CD4-positive, alpha-beta T cell treated with Interleukin-15 for 4 hours (primary cell): ENCODE measurements around the gene FKBP8.
"Not testable (repeated sequence)": the region's sequence is repeated elsewhere in the genome, so short reads cannot be mapped to it uniquely, and the experiment has no call there.

ENCODE experiments used
- DNase-seq: peaks from one replicate; pipeline ENCODE4 v3.0.0-alpha.2; 2020; ENCODE audit warnings: low spot score

FKBP8 gene

DNA sequence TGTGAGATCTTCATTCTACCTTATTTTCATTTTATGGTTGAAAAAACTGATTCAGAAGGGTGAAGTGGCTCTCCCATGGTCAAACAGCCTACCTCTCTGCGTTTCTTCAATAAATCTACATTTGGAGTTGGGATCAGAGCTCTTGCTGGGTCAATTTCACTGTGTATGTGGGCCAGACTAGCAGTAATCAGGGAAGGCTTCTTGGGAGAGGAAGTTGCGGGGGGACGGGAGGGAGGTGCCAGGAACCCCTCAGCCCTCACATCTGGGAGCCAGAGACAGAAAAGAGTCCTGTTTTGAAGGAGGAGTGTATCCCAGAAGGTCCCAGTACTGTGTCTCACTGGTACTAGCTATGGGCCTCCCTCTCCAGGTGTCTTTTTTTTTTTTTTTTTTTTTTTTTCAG lies 15.2 kb upstream of the FKBP8 start:
- no peak for DNase-seq

DNA sequence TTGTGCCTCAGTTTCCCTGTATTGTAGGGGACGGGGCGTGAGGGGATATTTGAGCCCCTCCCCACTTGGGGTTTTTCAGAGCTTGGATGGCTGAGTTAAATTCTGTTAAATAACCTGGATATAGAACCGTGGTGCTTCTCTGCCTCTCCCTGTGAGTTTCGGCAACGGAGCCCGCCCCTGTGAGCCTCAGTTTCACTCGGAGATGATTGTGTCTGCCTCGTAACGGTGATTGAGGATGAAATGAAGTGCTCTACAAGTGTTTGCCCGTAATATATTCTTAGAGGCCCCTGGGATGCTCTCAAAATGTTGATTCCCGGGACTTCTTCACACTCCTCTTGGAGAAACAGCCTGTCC lies 14.8 kb upstream of the FKBP8 start:
- no peak for DNase-seq

DNA sequence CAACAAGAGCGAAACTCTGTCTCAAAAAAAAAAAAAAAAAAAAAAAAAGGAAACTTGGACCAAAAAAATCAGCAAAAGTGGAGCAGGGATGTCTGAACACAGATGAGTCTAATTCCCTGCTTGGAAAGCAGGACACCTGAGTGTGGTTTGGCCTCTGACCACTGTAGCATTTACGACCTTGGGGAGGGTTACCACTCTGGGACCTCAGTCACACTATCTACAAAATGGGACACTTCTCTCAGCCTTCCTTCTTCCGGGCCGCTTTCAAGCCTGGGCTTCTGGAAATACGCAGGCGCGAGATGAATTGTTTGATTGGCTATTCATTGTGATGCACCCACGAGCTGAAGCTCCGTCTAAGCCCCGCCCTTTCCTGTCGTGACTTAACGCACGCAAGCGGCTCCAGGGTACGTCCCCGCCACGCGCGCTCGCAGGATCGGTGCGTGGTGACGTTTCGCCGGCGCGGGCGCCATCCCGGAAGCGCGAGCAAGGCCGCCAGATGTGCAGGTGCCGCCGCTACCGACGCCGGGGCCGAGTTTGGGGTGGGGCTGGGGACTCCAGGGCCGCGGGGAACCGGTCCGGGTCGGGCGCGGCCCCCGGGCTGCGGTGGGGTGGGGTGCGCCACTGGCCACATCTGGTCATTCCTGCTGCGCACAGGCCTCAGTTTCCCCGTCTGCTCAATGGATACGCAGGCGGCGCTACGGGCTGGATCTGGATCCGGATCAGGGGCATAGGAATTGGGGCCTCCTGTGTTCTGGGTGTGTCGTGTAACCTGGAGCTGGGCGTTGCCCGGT lies 14.2 kb upstream of the FKBP8 start, which contains the start of gene KXD1:
Gene KXD1, plus strand, starts transcription at position 460 of the 791 bp plus-strand sequence. CDS start 4,187 bp downstream, outside the sequence.
- DNase-seq, result peak; percentile 99

DNA sequence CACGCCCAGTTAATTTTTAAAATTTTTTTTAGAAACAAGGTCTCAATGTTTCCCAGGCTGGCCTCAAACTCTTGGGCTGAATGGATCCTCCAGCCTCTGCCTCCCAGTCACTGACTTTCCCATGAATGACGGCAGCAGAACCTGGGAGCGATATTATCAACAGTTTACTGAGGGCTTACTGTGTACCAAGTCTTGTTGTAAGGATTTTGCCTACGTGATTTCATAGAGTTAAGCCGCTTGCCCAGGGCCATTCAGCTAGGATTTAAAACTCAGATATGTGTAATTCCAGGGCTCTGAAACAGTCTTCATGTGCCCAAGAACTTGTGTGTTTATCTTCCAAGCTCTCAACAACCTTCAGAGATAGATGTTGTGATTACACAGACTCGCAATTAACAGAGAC lies 8.3 kb upstream of the FKBP8 start:
- no peak for DNase-seq

DNA sequence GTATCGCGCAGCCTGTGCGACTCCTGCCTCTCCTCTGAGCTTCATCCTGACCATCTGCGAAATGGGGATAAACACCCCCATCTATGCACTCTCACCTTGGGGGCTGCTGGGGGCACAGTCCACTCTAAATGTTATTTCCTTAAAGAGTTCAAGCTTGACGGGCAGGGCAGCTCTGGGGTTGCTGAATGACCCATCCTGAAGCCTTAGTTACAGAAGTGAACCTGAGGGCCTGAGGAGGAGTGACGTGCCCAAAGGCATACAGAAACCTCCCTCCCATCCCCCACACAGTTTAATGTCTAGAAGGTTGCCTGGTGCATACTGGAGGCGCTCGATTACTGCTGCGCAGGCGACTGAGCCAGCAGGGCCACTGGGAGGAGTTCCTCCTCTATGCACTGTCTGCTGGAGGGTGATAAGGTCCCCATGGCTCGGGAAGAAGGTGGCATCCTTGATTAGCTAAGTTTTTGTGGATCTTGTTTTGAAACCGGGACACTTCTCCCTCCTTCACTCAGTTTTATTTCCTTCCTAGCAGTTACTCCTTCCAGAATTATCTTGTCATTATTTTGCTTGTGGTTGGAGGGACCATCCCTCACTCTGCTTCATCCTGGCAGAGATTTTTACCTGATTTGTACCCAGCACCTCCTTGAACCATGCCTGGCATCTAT lies 572 bp upstream of the FKBP8 start:
- peak; percentile 87 for DNase-seq

DNA sequence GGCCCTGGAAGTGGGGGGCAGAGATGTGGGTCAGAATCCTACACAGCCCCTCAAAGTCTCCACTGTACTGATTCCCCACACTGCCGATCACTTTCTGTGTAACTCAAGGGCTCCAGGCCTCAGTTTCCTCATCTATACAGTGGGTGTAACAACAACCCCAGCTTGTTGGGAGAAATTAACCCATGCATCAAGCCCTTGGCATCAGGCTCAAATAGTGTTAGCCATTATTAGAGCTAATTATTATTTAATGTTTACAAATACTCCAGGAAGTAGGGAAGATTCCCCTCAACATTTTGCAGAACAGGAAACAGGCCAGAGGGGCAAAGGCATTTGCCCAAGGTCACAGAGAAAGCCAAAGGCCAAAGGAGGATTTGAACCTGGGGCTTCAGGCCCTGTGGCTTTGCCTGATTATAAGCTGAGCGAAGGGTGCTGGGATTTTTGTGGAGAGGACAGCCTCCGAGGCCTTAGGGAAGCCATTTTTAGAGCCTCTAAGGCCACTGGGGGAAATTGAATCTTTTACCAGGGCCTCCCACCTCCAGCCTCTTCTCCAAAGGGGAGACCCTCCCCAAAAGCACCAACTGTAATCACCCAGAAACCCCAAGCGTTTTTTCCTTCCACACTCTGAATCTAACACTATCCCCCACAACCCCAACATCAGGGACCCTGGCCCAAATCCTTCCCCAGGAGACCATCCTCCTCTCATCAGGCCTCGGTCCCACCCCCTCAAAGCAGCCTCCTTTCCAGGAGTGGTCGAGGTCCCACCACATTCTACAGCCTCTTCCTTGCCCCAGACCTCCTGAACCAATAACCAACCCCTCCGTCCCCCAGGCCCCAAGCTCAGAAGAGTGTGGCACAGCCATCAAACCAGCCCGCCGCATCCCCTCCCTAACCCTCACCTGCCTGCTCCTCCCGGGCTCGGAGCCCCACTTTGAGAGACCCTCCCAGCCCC lies 1.1 kb downstream of the FKBP8 start:
- no peak for DNase-seq

DNA sequence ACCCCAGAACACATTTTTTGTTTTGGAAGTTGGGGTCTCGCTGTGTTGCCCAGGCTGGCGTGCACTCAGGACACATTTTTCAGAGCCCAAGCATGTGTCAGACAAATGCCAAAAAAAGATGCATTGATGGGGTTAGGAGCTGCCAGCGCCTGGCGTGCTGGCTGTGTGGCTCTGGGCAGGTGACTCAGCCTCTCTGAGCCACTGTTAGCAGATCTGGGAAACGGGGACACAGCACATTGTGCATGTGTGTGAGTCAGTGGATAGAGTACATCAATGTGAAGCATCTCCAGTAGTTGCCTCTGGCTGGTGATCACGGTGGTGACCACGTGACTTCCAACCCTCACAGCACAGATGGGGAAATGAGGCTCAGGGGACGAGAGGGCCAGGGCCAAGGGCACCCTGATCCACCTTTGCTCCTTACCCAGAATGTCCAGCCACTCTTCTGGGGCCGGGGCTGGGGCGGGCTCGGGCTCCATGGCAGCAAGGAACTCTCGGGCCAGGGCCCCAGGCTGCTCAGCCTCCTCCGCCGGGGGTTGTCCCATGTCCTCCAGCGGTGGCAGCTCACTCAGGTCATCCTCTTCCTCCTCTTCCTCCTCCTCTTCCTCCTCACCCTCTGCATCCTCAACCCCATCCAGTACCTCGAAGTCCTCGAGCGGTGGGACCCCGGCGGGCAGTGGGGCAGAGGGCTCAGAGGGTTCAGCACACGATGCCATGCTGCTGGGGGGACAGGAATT lies 1.9 kb downstream of the FKBP8 start:
- no peak for DNase-seq

DNA sequence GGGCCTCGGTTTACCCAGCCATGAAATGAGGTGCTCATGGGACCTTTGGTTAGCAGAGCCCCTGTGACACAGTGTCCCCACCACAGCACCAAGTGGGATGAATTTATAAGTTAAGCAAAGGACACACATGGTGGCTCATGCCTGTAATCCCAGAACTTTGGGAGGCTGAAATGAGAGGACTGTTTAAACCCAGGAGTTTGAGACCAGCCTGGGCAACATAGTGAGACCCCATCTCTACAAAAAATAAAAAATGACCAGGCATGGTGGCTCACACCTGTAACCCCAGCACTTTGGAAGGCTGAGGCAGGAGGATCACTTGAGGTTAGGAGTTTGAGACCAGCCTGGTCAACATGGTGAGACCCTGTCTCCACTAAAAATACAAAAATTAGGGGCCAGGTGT lies 3.2 kb downstream of the FKBP8 start:
- not testable (repeated sequence) for DNase-seq

DNA sequence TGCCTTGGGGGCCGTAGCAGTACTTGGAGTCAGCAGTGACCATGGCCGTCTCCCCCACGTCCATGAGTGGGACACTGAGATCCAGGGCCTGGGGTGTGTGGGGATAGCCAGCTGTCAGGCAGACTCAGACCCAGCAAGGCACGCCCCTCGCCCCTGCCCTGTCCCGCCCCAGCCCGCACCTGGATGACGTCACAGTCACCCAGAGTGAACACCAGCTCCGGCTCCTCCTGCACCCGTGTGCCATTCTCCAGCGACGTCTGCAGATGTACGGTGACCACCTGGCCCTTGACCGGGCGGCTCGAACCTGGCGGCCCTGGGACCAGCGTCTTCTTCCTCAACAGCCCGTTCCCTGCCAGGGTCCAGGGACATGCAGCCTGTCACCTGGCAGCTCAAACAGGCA lies 4.0 kb downstream of the FKBP8 start:
- no peak for DNase-seq

DNA sequence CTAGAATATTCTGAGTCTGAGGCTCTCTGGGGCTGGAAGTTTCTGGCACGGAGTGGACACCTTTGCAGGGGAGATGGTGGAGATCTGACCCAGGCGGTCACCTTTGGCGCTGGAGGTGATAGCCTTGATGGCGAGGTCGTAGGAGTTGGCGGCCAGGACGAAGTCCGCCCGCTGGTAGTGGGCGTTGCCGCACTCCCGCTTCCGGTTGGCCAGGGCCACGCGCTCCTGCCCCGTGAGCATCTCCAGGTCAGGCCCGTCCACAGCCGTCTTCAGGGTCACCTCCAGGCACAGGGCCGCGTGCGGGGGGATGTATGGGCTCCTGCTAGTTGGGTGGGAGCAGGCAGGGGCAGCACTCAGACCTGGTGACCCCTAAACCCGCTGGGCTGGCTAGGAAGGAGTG lies 5.3 kb downstream of the FKBP8 start:
- no peak for DNase-seq

DNA sequence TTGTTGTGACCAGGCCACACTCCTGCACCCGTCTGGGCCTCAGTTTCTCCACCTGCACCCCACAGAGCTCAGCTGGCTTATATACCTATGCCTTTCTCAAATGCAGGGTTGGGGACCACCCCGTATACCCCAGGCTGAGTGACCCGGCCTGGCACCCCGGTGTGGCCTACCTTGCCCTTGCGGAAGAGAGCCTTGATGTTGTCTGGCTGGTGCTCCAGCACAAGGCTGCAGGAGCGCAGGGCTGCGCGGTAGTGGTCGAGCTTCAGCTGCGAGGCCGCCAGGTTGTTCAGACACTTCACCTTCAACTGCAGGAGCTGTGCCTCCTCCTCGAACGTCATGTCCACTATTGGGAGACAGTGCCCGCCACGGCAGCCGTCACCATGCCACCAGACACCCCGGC lies 5.9 kb downstream of the FKBP8 start:
- no peak for DNase-seq

DNA sequence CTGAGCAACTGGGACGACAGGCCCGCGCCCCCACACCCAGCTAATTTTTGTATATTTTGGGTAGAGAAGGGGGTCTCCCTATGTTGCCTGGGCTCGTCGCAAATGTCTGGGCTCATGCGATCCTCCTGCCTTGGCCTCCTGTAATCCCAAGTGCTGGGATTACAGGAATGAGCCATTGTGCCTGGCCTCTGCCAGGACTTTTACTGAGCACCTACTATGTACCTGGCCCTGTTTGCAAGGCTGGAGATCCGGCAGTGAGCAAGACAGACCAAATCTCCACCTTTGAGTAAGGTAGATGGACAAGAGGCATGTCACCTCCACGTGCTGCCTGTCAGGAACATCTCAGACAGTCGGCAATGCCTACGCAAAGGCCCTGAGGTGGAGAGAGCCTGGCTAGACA lies 6.9 kb downstream of the FKBP8 start:
- no peak for DNase-seq

DNA sequence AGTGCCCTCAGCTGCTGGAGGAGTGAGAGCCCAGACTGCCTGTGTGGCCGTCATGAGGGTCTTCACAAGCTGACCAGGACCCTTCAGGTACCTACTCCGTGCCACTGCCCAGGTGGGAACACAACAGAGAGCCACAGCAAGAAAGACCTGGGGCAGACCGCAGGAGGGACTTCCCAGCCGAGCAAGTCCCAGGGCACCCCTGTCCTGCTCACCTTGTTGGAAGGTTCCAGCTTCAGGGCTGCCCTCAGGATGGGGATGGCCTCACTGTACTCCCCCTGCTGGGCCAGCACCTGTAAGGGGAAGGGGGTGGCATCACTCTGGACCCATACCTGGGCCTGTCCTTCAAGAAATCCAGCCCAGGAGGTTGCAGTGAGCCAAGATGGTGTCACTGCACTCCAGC lies 10.3 kb downstream of the FKBP8 start:
- DNase-seq, result no peak

DNA sequence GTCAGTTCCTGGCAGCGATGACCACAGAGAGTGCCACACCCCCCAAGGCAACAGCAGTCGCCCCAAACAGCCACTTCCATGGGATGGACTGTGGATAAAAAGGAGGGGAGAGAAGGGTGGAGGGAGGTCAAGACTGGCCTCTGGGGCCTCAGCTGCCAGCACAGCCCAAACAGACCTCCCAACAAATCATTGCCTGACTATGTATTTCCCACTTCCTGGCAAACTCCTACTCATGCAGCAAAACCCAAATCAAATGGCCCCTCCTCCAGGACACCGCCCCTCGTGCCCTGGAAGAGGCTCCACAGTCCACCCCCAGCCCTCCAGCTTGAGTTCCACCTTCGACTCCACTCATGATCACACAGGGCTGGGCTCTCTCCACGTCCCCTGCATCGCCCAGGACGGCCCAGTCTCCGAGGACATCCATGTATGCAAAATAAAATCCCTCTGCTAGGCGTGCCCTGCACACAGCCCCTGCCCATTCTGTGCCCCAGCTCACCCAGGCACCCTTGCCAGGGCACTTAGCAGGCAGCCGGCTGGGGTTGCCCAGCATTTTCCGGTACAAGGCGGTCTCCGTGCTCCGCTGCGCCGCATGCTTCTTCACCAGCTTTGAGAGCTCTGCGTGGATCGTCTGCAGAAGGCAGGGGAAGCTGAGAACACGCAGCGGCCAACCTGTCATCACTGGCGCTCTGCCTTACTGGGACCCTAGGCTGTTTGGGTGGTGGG lies 11.0 kb downstream of the FKBP8 start:
- DNase-seq, result no peak

DNA sequence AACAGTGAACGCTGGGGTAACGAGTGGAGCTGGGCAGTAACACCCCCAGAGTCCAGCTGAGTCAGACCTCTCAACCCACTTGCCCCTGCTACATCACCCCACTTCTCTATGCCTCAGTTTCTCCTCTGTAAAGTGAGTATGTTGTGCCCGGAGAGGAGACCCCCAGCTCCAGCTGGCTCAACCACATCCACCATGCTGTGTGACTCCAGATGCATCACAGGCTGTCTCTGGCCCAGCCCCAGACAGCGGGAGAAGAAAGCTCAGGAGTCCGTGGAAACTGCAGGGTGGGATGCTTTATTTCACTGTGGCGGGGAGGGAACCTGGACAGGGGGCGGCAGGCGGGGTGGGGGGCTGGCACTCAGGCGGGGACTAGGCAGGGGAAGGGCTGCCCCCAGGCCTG lies 11.9 kb downstream of the FKBP8 start:
- DNase-seq, result no peak

DNA sequence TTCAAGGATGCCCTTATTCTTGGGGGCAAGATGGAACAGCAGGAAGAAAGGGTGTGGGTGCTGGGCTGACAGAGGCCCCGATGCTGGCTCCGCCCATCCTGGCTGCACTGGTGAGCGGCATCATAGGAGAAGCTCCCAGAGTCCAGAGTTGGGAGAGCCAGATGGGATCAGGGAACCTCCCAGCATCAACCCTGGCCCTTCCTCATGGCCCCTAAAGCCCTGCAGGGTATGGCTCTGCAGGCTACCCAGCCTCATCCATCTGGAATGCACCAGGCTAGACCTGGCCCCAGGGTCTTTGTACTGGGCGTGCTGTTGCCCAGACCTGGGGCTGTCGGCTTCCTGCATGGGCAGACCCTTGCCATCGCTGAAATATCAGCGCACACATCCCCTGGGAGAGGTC lies 13.6 kb downstream of the FKBP8 start:
- no peak for DNase-seq

DNA sequence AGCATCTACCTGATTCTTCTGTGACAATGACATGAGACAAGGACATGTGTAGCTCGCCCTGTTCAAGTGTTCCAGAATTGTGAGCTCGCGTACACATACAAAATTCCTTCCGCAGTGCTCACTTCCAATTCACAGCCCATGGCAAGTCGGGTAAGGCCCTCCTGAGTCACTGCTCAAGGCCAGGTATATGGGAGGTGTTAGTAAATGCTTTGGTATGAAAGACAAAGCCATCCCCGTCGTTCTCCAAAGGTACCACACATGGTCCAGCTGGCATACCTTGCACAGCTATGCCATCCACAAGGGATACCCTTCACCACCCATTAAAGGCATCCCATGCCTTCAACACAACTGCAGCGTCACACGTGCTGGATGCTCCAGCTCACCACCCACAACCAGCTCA lies 17.1 kb downstream of the FKBP8 start:
- DNase-seq, result no peak

DNA sequence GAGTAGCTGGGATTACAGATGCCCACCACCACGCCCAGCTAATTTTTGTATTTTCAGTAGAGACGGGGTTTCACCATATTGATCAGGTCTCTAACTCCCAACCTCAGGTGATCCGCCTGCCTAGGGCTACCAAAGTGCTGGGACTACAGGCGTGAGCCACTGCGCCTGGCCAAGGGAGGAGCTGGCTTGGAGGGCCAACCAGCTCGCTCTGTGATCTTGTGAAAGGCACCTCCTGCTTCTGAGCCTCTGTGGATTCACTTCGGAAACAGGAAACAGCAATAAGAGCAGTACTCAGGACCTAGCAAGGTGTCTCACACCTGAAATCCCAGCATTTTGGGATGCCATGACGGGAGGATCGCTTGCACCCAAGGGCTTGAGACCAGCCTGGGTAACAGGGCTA lies 19.5 kb downstream of the FKBP8 start:
- no peak for DNase-seq

DNA sequence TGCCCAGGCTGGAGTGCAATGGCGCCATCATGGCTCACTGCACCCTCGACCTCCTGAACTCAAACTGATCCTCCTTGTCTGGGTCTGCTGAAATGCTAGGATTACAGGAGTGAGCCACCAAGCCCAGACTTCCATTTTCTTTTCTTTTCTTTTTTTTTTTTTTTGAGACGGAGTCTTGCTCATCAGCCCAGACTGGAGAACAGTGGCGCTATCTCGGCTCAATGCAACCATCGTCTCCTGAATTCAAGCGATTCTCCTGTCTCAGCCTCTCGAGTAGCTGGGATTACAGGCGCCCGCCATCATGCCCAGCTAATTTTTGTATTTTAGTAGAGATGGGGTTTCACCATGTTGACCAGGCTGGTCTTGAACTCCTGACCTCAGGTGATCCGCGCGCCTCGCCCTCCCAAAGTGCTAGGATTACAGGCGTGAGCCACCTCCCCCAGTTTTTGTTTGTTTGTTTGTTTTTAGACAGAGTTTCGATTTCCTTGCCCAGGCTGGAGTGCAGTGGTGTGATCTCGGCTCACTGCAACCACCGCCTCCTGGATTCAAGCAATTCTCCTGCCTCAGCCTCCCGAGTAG lies 20.4 kb downstream of the FKBP8 start:
- DNase-seq, result not testable (repeated sequence)

DNA sequence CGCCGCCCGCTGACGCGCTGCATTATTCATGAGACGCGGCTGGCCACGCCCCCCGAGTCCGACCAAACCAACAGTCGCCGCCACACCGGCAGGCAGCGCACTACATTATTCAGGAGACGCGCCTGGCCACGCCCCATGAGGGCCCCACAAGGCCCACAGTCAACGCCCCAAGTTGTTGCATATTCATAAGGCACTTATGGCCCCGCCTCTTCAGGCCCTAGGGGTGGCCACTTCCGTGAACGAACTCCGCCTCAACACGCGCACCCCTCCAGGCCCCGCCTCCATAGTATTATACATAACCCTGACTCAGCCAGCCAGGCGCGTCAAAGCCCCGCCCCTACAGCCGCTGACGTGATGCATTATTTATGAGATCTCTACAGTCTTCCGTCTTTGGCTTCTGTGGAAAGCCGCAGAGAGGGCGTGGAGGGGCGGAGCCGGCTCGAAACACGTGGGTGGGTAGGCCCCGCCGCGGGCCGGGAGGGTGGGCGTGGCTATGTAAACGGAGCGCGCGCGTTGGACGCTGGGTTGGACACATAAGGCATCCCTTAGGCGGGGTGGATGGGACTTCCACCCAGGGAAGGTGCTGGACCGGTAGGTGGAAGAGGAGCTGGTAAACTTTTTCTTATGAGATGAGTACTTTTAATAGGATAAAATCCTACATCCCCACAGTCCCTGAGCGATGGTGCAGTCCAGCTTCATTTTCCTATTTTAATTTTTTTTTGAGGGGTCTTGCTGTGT lies 21.1 kb downstream of the FKBP8 start:
- DNase-seq, result peak; percentile 100
